H1 (cell line): ENCODE measurements around the gene SIT1. TPM values are rescaled to one million over a fixed set of nuclear protein-coding genes. Genes with fewer than 3 reads are reported as not detected.

ENCODE experiments used
- CTCF ChIA-PET: fragments of 300-600 bp; sonication (Branson Sonifier 250); formaldehyde crosslinking; loops from one replicate; lab custom pipeline; 2021; ENCODE audit not compliant: partially characterized antibody; lab: Charles Lee
- POLR2A ChIA-PET: fragments of 300-600 bp; sonication (Branson Sonifier 250); formaldehyde crosslinking; loops from one replicate; lab custom pipeline; 2021; ENCODE audit warnings: inconsistent platforms; ENCODE audit not compliant: partially characterized antibody; lab: Charles Lee
- DNase-seq, 2 experiments: peaks; one replicate each; pipeline versions ENCODE4 v3.0.0 to v3.0.0-alpha.2; 2010 to 2022; ENCODE audit warnings: low spot score in 2 of 2, low read depth in 1 of 2, mixed read lengths in 1 of 2
- FAIRE-seq: peaks from 2 replicates; lab custom pipeline; 2011; peaks lifted over from hg19 to GRCh38; lab: Jason Lieb, UNC
- H2AFZ ChIP-seq: 2 replicates; pipeline ENCODE4 v1.8.1; 2012; ENCODE audit warnings: low read length, inconsistent platforms
- H2AK5ac ChIP-seq: 2 replicates; pipeline ENCODE4 v1.6.1; 2013; ENCODE audit warnings: low read depth, low read length
- H2BK120ac ChIP-seq: replicated peaks from 2 replicates; pipeline ENCODE3; 2013; ENCODE audit warnings: low read depth, low read length, inconsistent platforms
- H2BK12ac ChIP-seq: 2 replicates; pipeline ENCODE4 v1.6.1; 2013; ENCODE audit warnings: low read depth, low read length
- H2BK15ac ChIP-seq: 2 replicates; pipeline ENCODE4 v1.6.1; 2013; ENCODE audit warnings: low read length
- H2BK20ac ChIP-seq: 2 replicates; pipeline ENCODE4 v1.6.1; 2013; ENCODE audit warnings: low read length
- H2BK5ac ChIP-seq: 2 replicates; pipeline ENCODE4 v1.6.1; 2013; ENCODE audit warnings: low read depth, low read length
- H3K14ac ChIP-seq: 2 replicates; pipeline ENCODE4 v1.6.1; 2013; ENCODE audit warnings: inconsistent platforms; ENCODE audit not compliant: insufficient read length
- H3K18ac ChIP-seq: 2 replicates; pipeline ENCODE4 v1.6.1; 2013; ENCODE audit warnings: low read length; ENCODE audit errors: extremely low read depth
- H3K23ac ChIP-seq: 2 replicates; pipeline ENCODE4 v1.6.1; 2013; ENCODE audit warnings: inconsistent platforms; ENCODE audit not compliant: insufficient read length
- H3K23me2 ChIP-seq: 2 replicates; pipeline ENCODE4 v1.6.1; 2013; ENCODE audit warnings: low read depth, low read length
- H3K27ac ChIP-seq: 2 replicates; pipeline ENCODE4 v1.6.1; 2011; ENCODE audit warnings: low read depth, low read length, inconsistent platforms
- H3K27me3 ChIP-seq, 4 experiments: replicated peaks in 1 of 4; 1 replicate in 1 of 4; 2 replicates in 3 of 4; pipeline versions ENCODE4 v1.6.1 to v1.8.1; 2011 to 2013; ENCODE audit warnings: low read length in 3 of 4, mild to moderate bottlenecking in 3 of 4, inconsistent platforms in 2 of 4, mixed read lengths in 2 of 4, moderate library complexity in 1 of 4; ENCODE audit not compliant: control insufficient read depth in 3 of 4, insufficient read depth in 3 of 4; ENCODE audit errors: extremely low read depth in 1 of 4
- H3K36me3 ChIP-seq, 4 experiments: 2 replicates each; pipeline versions ENCODE4 v1.6.1 to v1.8.1; 2011 to 2013; ENCODE audit warnings: mild to moderate bottlenecking in 4 of 4, low read length in 3 of 4, moderate library complexity in 2 of 4, control low read depth in 1 of 4, inconsistent platforms in 1 of 4; ENCODE audit not compliant: insufficient read depth in 4 of 4, control insufficient read depth in 2 of 4
- H3K4ac ChIP-seq: replicated peaks from 2 replicates; pipeline ENCODE3; 2013; ENCODE audit warnings: low read length, low read depth, mixed read lengths, inconsistent platforms; ENCODE audit not compliant: insufficient read length
- H3K4me1 ChIP-seq, 4 experiments: replicated peaks in 1 of 4; 1 replicate in 1 of 4; 2 replicates in 3 of 4; pipeline versions ENCODE4 v1.6.1 to v1.8.1; 2011 to 2013; ENCODE audit warnings: low read length in 3 of 4, inconsistent platforms in 2 of 4, mixed read lengths in 1 of 4; ENCODE audit not compliant: insufficient read depth in 4 of 4, control insufficient read depth in 3 of 4
- H3K4me2 ChIP-seq, 2 experiments: 2 replicates each; pipeline versions ENCODE4 v1.6.1 to v1.8.1; 2011 to 2013; ENCODE audit warnings: low read depth in 2 of 2, low read length in 2 of 2, control low read depth in 1 of 2, inconsistent platforms in 1 of 2, mild to moderate bottlenecking in 1 of 2; ENCODE audit not compliant: insufficient read depth in 1 of 2
- H3K4me3 ChIP-seq, 4 experiments: fragments of 200-600, 300-600 bp in 1 of 4; sonication (generic), shearing (Covaris generic), sonication (Bioruptor Twin) in 1 of 4; 2 replicates each; pipeline versions ENCODE4 v1.5.1 to v1.8.1; 2011 to 2016; ENCODE audit warnings: low read length in 4 of 4, low read depth in 3 of 4, control low read depth in 2 of 4, inconsistent platforms in 2 of 4, mild to moderate bottlenecking in 2 of 4, mixed read lengths in 1 of 4, moderate library complexity in 1 of 4; ENCODE audit not compliant: insufficient read depth in 2 of 4; ENCODE audit errors: extremely low read depth in 1 of 4
- H3K56ac ChIP-seq: replicated peaks from 2 replicates; pipeline ENCODE3; 2013; ENCODE audit warnings: low read depth, mild to moderate bottlenecking, mixed read lengths, low read length, inconsistent platforms; ENCODE audit not compliant: insufficient read length
- H3K79me1 ChIP-seq: 2 replicates; pipeline ENCODE4 v1.6.1; 2013; ENCODE audit warnings: low read depth, low read length, control low read depth
- H3K79me2 ChIP-seq, 2 experiments: 2 replicates each; pipeline versions ENCODE4 v1.6.1 to v1.8.1; 2012 to 2013; ENCODE audit warnings: low read length in 2 of 2, mild to moderate bottlenecking in 2 of 2, inconsistent platforms in 1 of 2; ENCODE audit not compliant: insufficient read depth in 2 of 2, control insufficient read depth in 1 of 2
- H3K9ac ChIP-seq, 4 experiments: replicated peaks in 1 of 4; 1 replicate in 1 of 4; 2 replicates in 3 of 4; pipeline versions ENCODE4 v1.6.1 to v1.8.1; 2011 to 2013; ENCODE audit warnings: low read depth in 3 of 4, low read length in 3 of 4, control low read depth in 2 of 4, mild to moderate bottlenecking in 2 of 4, moderate library complexity in 2 of 4, inconsistent platforms in 1 of 4; ENCODE audit errors: extremely low read depth in 1 of 4
- H3K9me3 ChIP-seq, 2 experiments: 2 replicates each; pipeline versions ENCODE4 v1.6.1 to v1.8.1; 2012 to 2013; ENCODE audit warnings: mild to moderate bottlenecking in 2 of 2, moderate library complexity in 2 of 2, control low read depth in 1 of 2, inconsistent platforms in 1 of 2, low read depth in 1 of 2, low read length in 1 of 2, mixed read lengths in 1 of 2; ENCODE audit not compliant: insufficient read depth in 2 of 2
- H4K20me1 ChIP-seq, 2 experiments: replicated peaks in 1 of 2; 2 replicates each; pipeline versions ENCODE3 to v1.8.1; 2011 to 2013; ENCODE audit warnings: inconsistent platforms in 2 of 2, low read length in 2 of 2, mild to moderate bottlenecking in 1 of 2; ENCODE audit not compliant: insufficient read depth in 2 of 2, control insufficient read depth in 1 of 2
- H4K5ac ChIP-seq: 2 replicates; pipeline ENCODE4 v1.6.1; 2013; ENCODE audit warnings: low read length, low read depth, mixed read lengths, inconsistent platforms; ENCODE audit not compliant: insufficient read length
- H4K8ac ChIP-seq: 2 replicates; pipeline ENCODE4 v1.8.0; 2013; ENCODE audit warnings: mild to moderate bottlenecking, moderate library complexity, low read length, inconsistent platforms; ENCODE audit not compliant: insufficient read depth; ENCODE audit errors: extremely low read depth
- H4K91ac ChIP-seq: replicated peaks from 2 replicates; pipeline ENCODE3; 2013; ENCODE audit warnings: low read length, mixed read lengths, inconsistent platforms; ENCODE audit not compliant: insufficient read length
- CEBPB ChIP-seq: IDR thresholded peaks from 2 replicates; pipeline ENCODE4 v1.6.1; 2012; ENCODE audit warnings: low read depth, low read length
- CHD1 ChIP-seq: IDR thresholded peaks from 2 replicates; pipeline ENCODE4 v1.6.1; 2012; ENCODE audit warnings: low read depth, low read length, improper control_type of control experiment
- CHD2 ChIP-seq: IDR thresholded peaks from 2 replicates; pipeline ENCODE4 v1.6.1; 2012; ENCODE audit warnings: low read length, improper control_type of control experiment
- EZH2 ChIP-seq: fragments of 200-600 bp; sonication (generic); IDR thresholded peaks from 2 replicates; pipeline ENCODE4 v1.7.1; 2012; ENCODE audit warnings: low read depth, mild to moderate bottlenecking, moderate library complexity, low read length, inconsistent platforms; ENCODE audit not compliant: severe bottlenecking
- GABPA ChIP-seq: IDR thresholded peaks from 2 replicates; pipeline ENCODE4 v1.6.1; 2011; ENCODE audit warnings: mild to moderate bottlenecking, low read length, moderate library complexity, borderline replicate concordance; ENCODE audit not compliant: insufficient read depth
- HDAC6 ChIP-seq: IDR thresholded peaks from one replicate; pipeline ENCODE4 v1.7.1; 2012; ENCODE audit warnings: low read depth, mild to moderate bottlenecking, inconsistent platforms, low read length, moderate library complexity
- JUN ChIP-seq: IDR thresholded peaks from 2 replicates; pipeline ENCODE4 v1.6.1; 2011; ENCODE audit warnings: low read depth, mild to moderate bottlenecking, improper control_type of control experiment, low read length
- NRF1 ChIP-seq: IDR thresholded peaks from 2 replicates; pipeline ENCODE4 v1.6.1; 2011; ENCODE audit warnings: mild to moderate bottlenecking, low read depth, low read length, improper control_type of control experiment
- POLR2AphosphoS5 ChIP-seq: IDR thresholded peaks from 2 replicates; pipeline ENCODE4 v1.6.1; 2011; ENCODE audit warnings: low read depth, low read length
- TAF7 ChIP-seq: optimal IDR thresholded peaks from 2 replicates; pipeline ENCODE3; 2011; ENCODE audit warnings: low read depth, mild to moderate bottlenecking, inconsistent platforms, low read length, moderate library complexity, borderline replicate concordance
- TBP ChIP-seq: IDR thresholded peaks from 2 replicates; pipeline ENCODE4 v1.6.1; 2011; ENCODE audit warnings: low read depth, low read length, improper control_type of control experiment
- WGBS, 2 experiments: shearing (Covaris generic) in 1 of 2; methylation state at CpG; one replicate each; pipeline versions ENCODE4 v1.1.6 to v1.1.7; 2013 to 2015; ENCODE audit warnings: low lambda C conversion rate in 2 of 2, mixed read lengths in 2 of 2, inconsistent platforms in 1 of 2, low coverage in 1 of 2, missing lambda C conversion rate in 1 of 2; ENCODE audit not compliant: insufficient replicate concordance in 2 of 2, insufficient coverage in 1 of 2, insufficient read length in 1 of 2; ENCODE audit errors: extremely low coverage in 1 of 2, missing lambda C conversion rate in 1 of 2; 5-methylcytosine and 5-hydroxymethylcytosine counted together
- polyA plus RNA-seq, 7 experiments: library from polyadenylated mRNA; depleted of rRNA in 3 of 7; stranded (reverse) in 5 of 7; unstranded in 2 of 7; fragments of >200 nt in 5 of 7; fragments of 200-250 nt in 2 of 7; gene quantifications; 1 replicate in 5 of 7; 2 replicates in 1 of 7; 4 replicates in 1 of 7; pipeline versions ENCODE4 v1.2.1 to v1.2.3, GENCODE V29; 2011 to 2013; ENCODE audit warnings: missing spikeins in 2 of 7, mixed read lengths in 2 of 7
- total RNA-seq: library from RNA; stranded (reverse); fragmentation: NEBNext Ultra II Directional; extraction: Animal tissue kit (Norgen Biotek cat#: 25700); gene quantifications from 2 replicates; pipeline ENCODE4 v1.2.1, GENCODE V29; 2021
- TF ChIP-seq, protein P1 (sequence below), 3 experiments: IDR thresholded peaks; 1 replicate in 2 of 3; 2 replicates in 1 of 3; pipeline versions ENCODE4 v1.5.1 to v1.6.1; 2011; ENCODE audit warnings: low read length in 3 of 3, mild to moderate bottlenecking in 3 of 3, inconsistent platforms in 2 of 3, low read depth in 1 of 3, moderate library complexity in 1 of 3; ENCODE audit not compliant: insufficient read depth in 1 of 3; ENCODE audit errors: control extremely low read depth in 1 of 3

SIT1 gene
- total and polyA plus RNA-seq, 2 of the 8 experiments (the other 6 are each of a cell fraction or from before 2014, with no cell fraction given): 8.2 to 12.8 TPM

DNA sequence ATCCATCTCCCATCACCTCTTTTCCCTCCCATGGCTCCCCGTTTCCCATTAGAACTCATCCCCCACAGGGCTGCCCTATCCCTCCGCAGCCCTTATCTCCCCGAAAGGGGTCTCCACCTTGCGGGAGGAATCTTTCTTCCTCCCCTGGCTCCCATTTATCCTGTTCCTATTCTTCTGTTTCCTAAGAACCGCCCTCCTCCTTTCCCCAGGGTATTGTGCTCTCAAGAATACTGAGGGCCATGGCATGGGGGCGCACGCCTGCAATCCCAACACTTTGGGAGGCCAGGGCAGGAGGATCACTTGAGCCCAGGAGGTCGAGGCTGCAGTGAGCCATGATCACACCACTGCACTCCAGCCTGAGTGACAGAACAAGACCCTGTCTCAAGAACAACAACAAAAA lies 33.2 kb downstream of the SIT1 start:
- H3K9me3 ChIP-seq: no peaks in the 10 kb centered on the region
- H3K4ac ChIP-seq: no peak overlapping the region
- H3K79me2 ChIP-seq: no peaks in the 10 kb centered on the region
- peak overlapping the region; percentile 94; the same call in 1 of the 2 replicates for H4K8ac ChIP-seq
- WGBS, 2 experiments: 87% methylated on average over 8 of the region's 8 CpGs; no CpG with 5 or more reads in 1 of the 2 experiments
- H4K5ac ChIP-seq: no peak overlapping the region
- FAIRE-seq (no peak), DNase-seq (no peak)
- H2BK5ac ChIP-seq: no peak overlapping the region
- H3K23me2 ChIP-seq: peaks cover 9% of the 10 kb centered on the region
- peaks cover 0 to 18% (median 14%) of the 10 kb centered on the region in 4 experiments; a peak in 4 of 7 replicates for H3K27me3 ChIP-seq
- H4K20me1 ChIP-seq: no peaks in the 10 kb centered on the region
- H3K56ac ChIP-seq: no peak overlapping the region
- no peak overlapping the region for H2BK20ac ChIP-seq
- H3K23ac ChIP-seq: no peak overlapping the region
- H3K4me2 ChIP-seq: peak overlapping the region; percentile 74 to 77
- ChIA-PET POLR2A (interaction anchor here (0.7 to 2.0 kb wide), 5 partner anchors 29 to 111 kb away, joined by 3 to 7 read pairs (median 4); partner anchors contain the start of genes CCDC107 and RMRP), CTCF (interaction anchor here (0.6 to 5.2 kb wide), 10 partner anchors 11 to 166 kb away, joined by 3 to 31 read pairs (median 6); partner anchors contain the start of genes SIT1 and TESK1)
- H2BK120ac ChIP-seq: no peak overlapping the region
- H3K27ac ChIP-seq: no peak overlapping the region
- no peak overlapping the region for H3K14ac ChIP-seq
- H3K4me1 ChIP-seq: peaks cover 0 to 9% (median 5%) of the 10 kb centered on the region in 4 experiments; a peak in 4 of 7 replicates
- no peaks in the 10 kb centered on the region for H3K36me3 ChIP-seq
- no peak overlapping the region for H2BK15ac ChIP-seq
- H2AFZ ChIP-seq: peak overlapping the region; percentile 99
- no peaks in the 10 kb centered on the region for H3K79me1 ChIP-seq
- no peak overlapping the region for H2AK5ac ChIP-seq
- no peak overlapping the region for H3K9ac ChIP-seq
- H2BK12ac ChIP-seq: no peak overlapping the region
- H4K91ac ChIP-seq: no peak overlapping the region
- peak overlapping the region; percentile 44 to 69 (median 50); a peak in 7 of 8 replicates for H3K4me3 ChIP-seq
- H3K18ac ChIP-seq: 0 out of 2 replicates have a peak overlapping the region, but pooled peaks have one; percentile 61
- no peak for TF ChIP-seq NRF1
- TF ChIP-seq TBP: no peak
- no peak for TF ChIP-seq POLR2AphosphoS5
- no peak for TF ChIP-seq CHD1
- TF ChIP-seq, protein P1, sequence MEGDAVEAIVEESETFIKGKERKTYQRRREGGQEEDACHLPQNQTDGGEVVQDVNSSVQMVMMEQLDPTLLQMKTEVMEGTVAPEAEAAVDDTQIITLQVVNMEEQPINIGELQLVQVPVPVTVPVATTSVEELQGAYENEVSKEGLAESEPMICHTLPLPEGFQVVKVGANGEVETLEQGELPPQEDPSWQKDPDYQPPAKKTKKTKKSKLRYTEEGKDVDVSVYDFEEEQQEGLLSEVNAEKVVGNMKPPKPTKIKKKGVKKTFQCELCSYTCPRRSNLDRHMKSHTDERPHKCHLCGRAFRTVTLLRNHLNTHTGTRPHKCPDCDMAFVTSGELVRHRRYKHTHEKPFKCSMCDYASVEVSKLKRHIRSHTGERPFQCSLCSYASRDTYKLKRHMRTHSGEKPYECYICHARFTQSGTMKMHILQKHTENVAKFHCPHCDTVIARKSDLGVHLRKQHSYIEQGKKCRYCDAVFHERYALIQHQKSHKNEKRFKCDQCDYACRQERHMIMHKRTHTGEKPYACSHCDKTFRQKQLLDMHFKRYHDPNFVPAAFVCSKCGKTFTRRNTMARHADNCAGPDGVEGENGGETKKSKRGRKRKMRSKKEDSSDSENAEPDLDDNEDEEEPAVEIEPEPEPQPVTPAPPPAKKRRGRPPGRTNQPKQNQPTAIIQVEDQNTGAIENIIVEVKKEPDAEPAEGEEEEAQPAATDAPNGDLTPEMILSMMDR (IDR thresholded peaks at IDR 0.05; ENCODE audit: control extremely low read depth in 1 of 3, insufficient read depth in 1 of 3, low read depth in 1 of 3, low read length in 3 of 3): no peak
- TF ChIP-seq JUN: no peak
- no peak for TF ChIP-seq CHD2
- no peak for TF ChIP-seq GABPA
- no peak for TF ChIP-seq EZH2
- no peak for TF ChIP-seq CEBPB
- no peak for TF ChIP-seq TAF7
- no peak for TF ChIP-seq HDAC6
